ENCODE results near the gene SFRP5. TPM values are rescaled to one million over a fixed set of nuclear protein-coding genes. Genes with fewer than 3 reads are reported as not detected.

SFRP5 gene
- total and polyA plus RNA-seq, 2 donors (not counting 3 experiments of a cell fraction or from before 2014, with no cell fraction given), result not detected

- no peak for TF ChIP-seq FOS (IDR thresholded peaks at IDR 0.05; ENCODE audit: borderline replicate concordance, insufficient read depth, low read length)
- no peak for TF ChIP-seq MYC (IDR thresholded peaks at IDR 0.05; ENCODE audit: low read depth, low read length)
- TF ChIP-seq, protein P1, sequence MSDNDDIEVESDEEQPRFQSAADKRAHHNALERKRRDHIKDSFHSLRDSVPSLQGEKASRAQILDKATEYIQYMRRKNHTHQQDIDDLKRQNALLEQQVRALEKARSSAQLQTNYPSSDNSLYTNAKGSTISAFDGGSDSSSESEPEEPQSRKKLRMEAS (IDR thresholded peaks at IDR 0.05; ENCODE audit: insufficient read depth, insufficient read length), result no peak
- no peak for TF ChIP-seq POLR2AphosphoS5 (IDR thresholded peaks at IDR 0.05; ENCODE audit: insufficient read depth, low read depth, low read length)
- TF ChIP-seq POLR2A (IDR thresholded peaks at IDR 0.05; ENCODE audit: low read depth, low read length), result no peak
- TF ChIP-seq EZH2 (IDR thresholded peaks at IDR 0.05; ENCODE audit: borderline replicate concordance, low read depth, low read length, severe bottlenecking), result no peak
- no peak for TF ChIP-seq JUN (IDR thresholded peaks at IDR 0.05; ENCODE audit: borderline replicate concordance, insufficient read depth, insufficient read length, low read depth)
- TF ChIP-seq CTCF (IDR thresholded peaks at IDR 0.05; ENCODE audit: extremely low read depth in 1 of 2, insufficient read depth in 1 of 2, low read depth in 1 of 2, low read length in 2 of 2), result no peak
- no peaks in the 10 kb centered on the region for H3K79me2 ChIP-seq (ENCODE audit: control insufficient read depth, insufficient read depth, low read length)
- H3K27ac ChIP-seq (ENCODE audit: insufficient read depth, low read depth, low read length), result no peak overlapping the region
- peaks cover 15% of the 10 kb centered on the region in 2 experiments for H3K27me3 ChIP-seq (ENCODE audit: control insufficient read depth in 2 of 2, insufficient read depth in 2 of 2, low read length in 2 of 2)
- H2AFZ ChIP-seq (ENCODE audit: low read depth, low read length), result no peak overlapping the region
- DNase-seq (ENCODE audit: low read depth, low spot score), result no peak
- no peak for FAIRE-seq
- H4K20me1 ChIP-seq (replicated peaks; ENCODE audit: control insufficient read depth, extremely low read depth, insufficient read depth, low read length), result no peaks in the 10 kb centered on the region
- H3K4me2 ChIP-seq (ENCODE audit: insufficient read depth, low read length), result no peak overlapping the region
- ChIA-PET POLR2A (no interaction called here), CTCF (interaction anchor here (1.5 to 3.0 kb wide), 2 partner anchors 26 to 275 kb away, joined by 3 to 14 read pairs; no protein-coding TSS in a partner anchor)
- H3K9ac ChIP-seq (replicated peaks; ENCODE audit: extremely low read depth, insufficient read depth, low read length), result no peak overlapping the region
- intact Hi-C loops (cut with micrococcal nuclease) (no loop called here), dilution Hi-C loops (cut with MboI; ENCODE audit: extremely low pct_ligation_motif_present, low sequenced_read_pairs) (no loop called here)
- no peaks in the 10 kb centered on the region for H3K9me1 ChIP-seq (replicated peaks; ENCODE audit: control insufficient read depth, extremely low read depth, insufficient read depth, low read length)
- BruUV-seq (replicated peaks), result no TSS peak
- H3K4me3 ChIP-seq (replicated peaks in 1 of 3; ENCODE audit: insufficient read depth in 1 of 3, low read depth in 1 of 3, low read length in 3 of 3), result no peak overlapping the region
- no peaks in the 10 kb centered on the region for H3K4me1 ChIP-seq (ENCODE audit: control insufficient read depth, extremely low read depth, insufficient read depth, low read length)
- H3K36me3 ChIP-seq (ENCODE audit: control insufficient read depth in 2 of 2, extremely low read depth in 1 of 2, insufficient read depth in 2 of 2, low read length in 2 of 2), result peaks cover 0 to 2% of the 10 kb centered on the region in 2 experiments
- no peaks in the 10 kb centered on the region for H3K9me3 ChIP-seq (replicated peaks; ENCODE audit: control insufficient read depth, insufficient read depth, low read length)
These were observed 5.5 kb downstream of the SFRP5 start for GRCh38 chr10:97766106-97766810.

All from endothelial cell of umbilical vein (primary cell).